SK-N-SH (cell line): ENCODE data around the gene SORD. TPM values are rescaled to one million over a fixed set of nuclear protein-coding genes. Genes with fewer than 3 reads are reported as not detected.

ENCODE experiments used
- CTCF ChIA-PET: fragments of 300-600, 350-600 bp; formaldehyde crosslinking; extraction: SDS; loops from one replicate; lab custom pipeline; 2021; lab: Yijun Ruan, JAX
- POLR2A ChIA-PET: fragments of 350-600 bp; sonication (Branson Sonifier 250); formaldehyde crosslinking; extraction: SDS; loops from one replicate; lab custom pipeline; 2020; ENCODE audit warnings: antibody characterized with exemption, inconsistent platforms; lab: Yijun Ruan, JAX
- DNase-seq: peaks from one replicate; pipeline ENCODE4 v3.0.0; 2012
- H2AFZ ChIP-seq: fragments of 200-600 bp; sonication (generic); 2 replicates; pipeline ENCODE4 v1.8.1; 2016; ENCODE audit warnings: antibody characterized with exemption, mild to moderate bottlenecking, low read depth
- H3F3A ChIP-seq: fragments of 200-600 bp; sonication (generic); replicated peaks from 2 replicates; pipeline ENCODE3; 2016; ENCODE audit warnings: antibody characterized with exemption, mild to moderate bottlenecking; ENCODE audit not compliant: insufficient read depth
- H3K27ac ChIP-seq, 2 experiments: fragments of 200-500 bp in 1 of 2; fragments of 200-600 bp in 1 of 2; sonication (Bioruptor generic) in 1 of 2; sonication (generic), shearing (Covaris generic) in 1 of 2; 2 replicates each; pipeline versions ENCODE4 v1.5.1 to v1.6.1; 2014 to 2016; ENCODE audit warnings: low read depth in 2 of 2, inconsistent platforms in 1 of 2, low read length in 1 of 2, mild to moderate bottlenecking in 1 of 2, mixed read lengths in 1 of 2
- H3K27me3 ChIP-seq: fragments of 200-600 bp; sonication (generic), shearing (Covaris generic); 2 replicates; pipeline ENCODE4 v1.6.1; 2016; ENCODE audit warnings: mixed run types; ENCODE audit not compliant: insufficient read depth
- H3K36me3 ChIP-seq, 2 experiments: fragments of 200-500 bp in 1 of 2; fragments of 200-600 bp in 1 of 2; sonication (Bioruptor generic) in 1 of 2; sonication (generic) in 1 of 2; replicated peaks in 1 of 2; 2 replicates each; pipeline versions ENCODE3 to v1.5.1; 2014 to 2016; ENCODE audit warnings: low read length in 1 of 2, mild to moderate bottlenecking in 1 of 2; ENCODE audit not compliant: insufficient read depth in 2 of 2, control insufficient read depth in 1 of 2
- H3K4me1 ChIP-seq, 2 experiments: fragments of 200-500 bp in 1 of 2; fragments of 200-600 bp in 1 of 2; sonication (Bioruptor generic) in 1 of 2; sonication (generic), shearing (Covaris generic) in 1 of 2; 2 replicates each; pipeline versions ENCODE4 v1.5.1 to v1.6.1; 2014 to 2016; ENCODE audit warnings: low read depth in 1 of 2, low read length in 1 of 2, mixed run types in 1 of 2; ENCODE audit not compliant: insufficient read depth in 2 of 2, control insufficient read depth in 1 of 2
- H3K4me2 ChIP-seq: fragments of 200-600 bp; sonication (generic), shearing (Covaris generic); 2 replicates; pipeline ENCODE4 v1.6.1; 2017; ENCODE audit warnings: mixed run types
- H3K4me3 ChIP-seq, 2 experiments: fragments of 200-500 bp in 1 of 2; fragments of 200-600 bp in 1 of 2; sonication (Bioruptor generic) in 1 of 2; sonication (generic), shearing (Covaris generic) in 1 of 2; 2 replicates each; pipeline versions ENCODE4 v1.5.1 to v1.8.1; 2014 to 2016; ENCODE audit warnings: low read depth in 2 of 2, inconsistent platforms in 1 of 2, low read length in 1 of 2, mild to moderate bottlenecking in 1 of 2, mixed read lengths in 1 of 2, moderate library complexity in 1 of 2
- H3K79me2 ChIP-seq: fragments of 200-600 bp; sonication (generic); 2 replicates; pipeline ENCODE4 v1.8.1; 2017; ENCODE audit warnings: mild to moderate bottlenecking; ENCODE audit not compliant: insufficient read depth
- H3K9ac ChIP-seq: fragments of 200-600 bp; sonication (generic); 2 replicates; pipeline ENCODE4 v1.6.1; 2017; ENCODE audit warnings: mixed run types
- H3K9me2 ChIP-seq: fragments of 200-600 bp; sonication (generic); 2 replicates; pipeline ENCODE4 v1.6.1; 2017; ENCODE audit warnings: mixed run types
- H3K9me3 ChIP-seq: fragments of 200-600 bp; sonication (generic); 2 replicates; pipeline ENCODE4 v1.6.1; 2017; ENCODE audit warnings: mixed run types, mild to moderate bottlenecking, moderate library complexity
- H4K20me1 ChIP-seq: fragments of 200-600 bp; sonication (generic); 2 replicates; pipeline ENCODE4 v1.6.1; 2017; ENCODE audit warnings: mild to moderate bottlenecking, mixed run types; ENCODE audit not compliant: insufficient read depth
- CHD2 ChIP-seq: fragments of 150-350 bp; IDR thresholded peaks from 2 replicates; pipeline ENCODE4 v1.6.1; 2018; ENCODE audit warnings: low read length; ENCODE audit not compliant: partially characterized antibody
- ELF1 ChIP-seq: IDR thresholded peaks from 2 replicates; pipeline ENCODE4 v1.4.0; 2012
- EP300 ChIP-seq, 2 experiments: IDR thresholded peaks; 2 replicates each; pipeline versions ENCODE4 v1.4.0 to v1.6.1; 2012; ENCODE audit warnings: borderline replicate concordance in 1 of 2, low read depth in 1 of 2, low read length in 1 of 2
- EZH2phosphoT487 ChIP-seq: fragments of 200-600 bp; sonication (generic); IDR thresholded peaks from 2 replicates; pipeline ENCODE4 v1.6.1; 2017; ENCODE audit warnings: low read depth, mixed run types, mild to moderate bottlenecking, antibody characterized with exemption, moderate library complexity, borderline replicate concordance
- FOXJ3 ChIP-seq: sonication (generic); formaldehyde crosslinking; IDR thresholded peaks from 2 replicates; pipeline ENCODE4 v1.5.1; 2020; ENCODE audit warnings: mild to moderate bottlenecking, missing genetic modification reagents
- GATA2 ChIP-seq: sonication (generic); formaldehyde crosslinking; IDR thresholded peaks from 2 replicates; pipeline ENCODE4 v1.5.0; 2020; ENCODE audit warnings: mild to moderate bottlenecking, missing genetic modification reagents
- JUND ChIP-seq: IDR thresholded peaks from 2 replicates; pipeline ENCODE4 v1.4.0; 2012
- MEF2A ChIP-seq: IDR thresholded peaks from 2 replicates; pipeline ENCODE4 v1.4.0; 2012; ENCODE audit warnings: low read depth, borderline replicate concordance
- NFIC ChIP-seq: IDR thresholded peaks from 2 replicates; pipeline ENCODE4 v1.4.0; 2012; ENCODE audit warnings: borderline replicate concordance
- POLR2AphosphoS5 ChIP-seq: IDR thresholded peaks from 2 replicates; pipeline ENCODE4 v1.6.1; 2012; ENCODE audit warnings: low read depth, low read length
- RCOR1 ChIP-seq: fragments of 150-350 bp; IDR thresholded peaks from 2 replicates; pipeline ENCODE4 v1.6.1; 2017; ENCODE audit warnings: antibody characterized with exemption, low read length
- SIN3A ChIP-seq: IDR thresholded peaks from 2 replicates; pipeline ENCODE4 v1.6.1; 2012; ENCODE audit warnings: low read depth, mild to moderate bottlenecking, low read length, moderate library complexity, borderline replicate concordance
- TAF1 ChIP-seq: IDR thresholded peaks from 2 replicates; pipeline ENCODE4 v1.6.1; 2012; ENCODE audit warnings: low read depth, mild to moderate bottlenecking, low read length, moderate library complexity, borderline replicate concordance
- TCF12 ChIP-seq: IDR thresholded peaks from 2 replicates; pipeline ENCODE4 v1.4.0; 2012
- USF2 ChIP-seq: fragments of 150-350 bp; IDR thresholded peaks from 2 replicates; pipeline ENCODE4 v1.6.1; 2017; ENCODE audit warnings: antibody characterized with exemption, low read length, low read depth, borderline replicate concordance
- YY1 ChIP-seq: IDR thresholded peaks from 2 replicates; pipeline ENCODE4 v1.4.0; 2012; ENCODE audit warnings: low read depth, mild to moderate bottlenecking
- WGBS: methylation state at CpG from one replicate; pipeline ENCODE4 v1.1.6; 2017; ENCODE audit warnings: low lambda C conversion rate; 5-methylcytosine and 5-hydroxymethylcytosine counted together
- polyA plus RNA-seq, 3 experiments: library from polyadenylated mRNA; depleted of rRNA; stranded (reverse); fragments of >200 nt; gene quantifications; 2 replicates each; pipeline ENCODE4 v1.2.3, GENCODE V29; 2012
- TF ChIP-seq, protein P1 (sequence below): IDR thresholded peaks from 2 replicates; pipeline ENCODE4 v1.4.0; 2012; ENCODE audit warnings: low read depth
- TF ChIP-seq, protein P2 (sequence below): IDR thresholded peaks from 2 replicates; pipeline ENCODE4 v1.4.0; 2012; ENCODE audit warnings: low read depth, borderline replicate concordance

SORD gene
- polyA plus RNA-seq, 1 of the 3 experiments (the other 2 are of a cell fraction) = 35.1 TPM

DNA sequence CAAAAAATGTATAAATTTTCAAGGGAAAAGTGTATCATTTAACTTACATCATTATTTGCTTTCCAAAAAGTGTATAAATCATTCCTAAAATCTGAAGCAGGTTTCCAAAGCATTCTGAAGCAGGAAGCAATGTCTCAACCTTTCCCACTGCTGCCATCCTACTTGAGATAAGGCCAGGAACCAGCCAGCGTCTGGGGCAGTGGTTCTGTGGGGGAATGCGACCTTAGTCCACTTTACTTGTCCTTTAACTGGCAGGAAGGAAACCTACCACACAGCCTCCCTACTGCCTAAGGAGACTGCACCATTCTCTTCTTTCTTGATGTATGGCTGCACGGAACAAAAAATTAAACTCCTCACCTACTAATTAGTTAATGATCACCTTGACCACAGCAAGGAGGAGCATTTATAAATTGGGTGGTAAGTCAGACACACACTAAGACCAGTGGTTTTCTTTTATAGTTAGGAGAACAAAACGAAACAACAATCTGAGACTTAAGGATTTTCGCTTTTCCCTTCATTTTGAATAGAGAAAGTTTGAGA, 3.7 kb downstream of the SORD start:
- CTCF ChIA-PET = interaction anchor here (2.7 to 3.1 kb wide), 2 partner anchors 10 to 91 kb away, joined by 12 to 13 read pairs; no protein-coding TSS in a partner anchor

GRCh38 chr15:45027220-45027619, 4.2 kb downstream of the SORD start:
- no peak overlapping the region for H3K4me2 ChIP-seq
- peaks cover 0 to 33% of the 10 kb centered on the region in 2 experiments; a peak in 3 of 4 replicates for H3K4me1 ChIP-seq
- no peaks in the 10 kb centered on the region for H3K9me2 ChIP-seq
- no peaks in the 10 kb centered on the region for H4K20me1 ChIP-seq
- TF ChIP-seq EP300 (IDR thresholded peaks at IDR 0.05; ENCODE audit: borderline replicate concordance in 1 of 2, low read depth in 1 of 2, low read length in 1 of 2) (peak in 1 of 2 experiments; percentile 39; a peak in 1 of 4 replicates), FOXJ3 (CRISPR knock-in tag) (no peak), TAF1 (no peak), RCOR1 (no peak; the same call in 1 of the 2 replicates), ELF1 (no peak), GATA2 (CRISPR knock-in tag) (peak; percentile 60)
- TF ChIP-seq, all 33 proteins: peak for 2
- DNase-seq = peak; percentile 41
- Histone ChIP-seq H2AFZ (no peak overlapping the region), H3K27ac (peak overlapping the region in 1 of 2 experiments; percentile 74; a peak in 2 of 4 replicates), H3F3A (no peaks in the 10 kb centered on the region), H3K9me3 (no peaks in the 10 kb centered on the region), H3K4me3 (no peak overlapping the region), H3K79me2 (no peaks in the 10 kb centered on the region), H3K36me3 (peaks cover 0 to 4% of the 10 kb centered on the region in 2 experiments), H3K27me3 (no peaks in the 10 kb centered on the region), H3K9ac (no peak overlapping the region)
- 89% methylated on average over 4 of the region's 4 CpGs for WGBS
- CTCF ChIA-PET = interaction anchor here (0.7 to 3.1 kb wide), 5 partner anchors 10 to 91 kb away, joined by 3 to 13 read pairs (median 5); no protein-coding TSS in a partner anchor
- POLR2A ChIA-PET = no interaction called here

More for the DNA sequence above, 3.7 kb downstream of the SORD start:
- H4K20me1 ChIP-seq = no peaks in the 10 kb centered on the region
- DNase-seq = peak; percentile 17
- no peak overlapping the region for H3K4me2 ChIP-seq
- no peak overlapping the region for H2AFZ ChIP-seq
- no peaks in the 10 kb centered on the region for H3K9me2 ChIP-seq
- no peaks in the 10 kb centered on the region for H3K27me3 ChIP-seq
- TF ChIP-seq TCF12 (no peak), YY1 (no peak), EZH2phosphoT487 (no peak), FOXJ3 (CRISPR knock-in tag) (no peak), CHD2 (no peak), MEF2A (no peak), TAF1 (no peak), NFIC (no peak), JUND (no peak), POLR2AphosphoS5 (no peak), RCOR1 (no peak), USF2 (no peak), SIN3A (no peak)
- TF ChIP-seq, protein P1, sequence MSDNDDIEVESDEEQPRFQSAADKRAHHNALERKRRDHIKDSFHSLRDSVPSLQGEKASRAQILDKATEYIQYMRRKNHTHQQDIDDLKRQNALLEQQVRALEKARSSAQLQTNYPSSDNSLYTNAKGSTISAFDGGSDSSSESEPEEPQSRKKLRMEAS = no peak
- TF ChIP-seq, protein P2, sequence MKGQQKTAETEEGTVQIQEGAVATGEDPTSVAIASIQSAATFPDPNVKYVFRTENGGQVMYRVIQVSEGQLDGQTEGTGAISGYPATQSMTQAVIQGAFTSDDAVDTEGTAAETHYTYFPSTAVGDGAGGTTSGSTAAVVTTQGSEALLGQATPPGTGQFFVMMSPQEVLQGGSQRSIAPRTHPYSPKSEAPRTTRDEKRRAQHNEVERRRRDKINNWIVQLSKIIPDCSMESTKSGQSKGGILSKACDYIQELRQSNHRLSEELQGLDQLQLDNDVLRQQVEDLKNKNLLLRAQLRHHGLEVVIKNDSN = no peak
- POLR2A ChIA-PET = no interaction called here
- H3F3A ChIP-seq = no peaks in the 10 kb centered on the region
- peaks cover 0 to 33% of the 10 kb centered on the region in 2 experiments; a peak in 3 of 4 replicates for H3K4me1 ChIP-seq
- no peak overlapping the region for H3K9ac ChIP-seq
- no peak overlapping the region for H3K4me3 ChIP-seq
- peaks cover 0 to 4% of the 10 kb centered on the region in 2 experiments for H3K36me3 ChIP-seq
- H3K9me3 ChIP-seq = no peaks in the 10 kb centered on the region
- WGBS = 98% methylated on average over 4 of the region's 5 CpGs
- no peaks in the 10 kb centered on the region for H3K79me2 ChIP-seq
- H3K27ac ChIP-seq = peak overlapping the region in 1 of 2 experiments; percentile 74; a peak in 2 of 4 replicates
